Umbilical cord (tissue), 1 donor: ENCODE measurements around the gene CCR5AS.
"Not testable (repeated sequence)": the region's sequence is repeated elsewhere in the genome, so short reads cannot be mapped to it uniquely, and the experiment has no call there.

Source experiments
- DNase-seq: peaks from one replicate; pipeline ENCODE4 v3.0.0-alpha.2; 2015; ENCODE audit warnings: low spot score

CCR5AS gene

GRCh38 chr3:46406788-46407611, at the start of gene CCR5AS, which contains the start of gene CCRL2:
Gene CCR5AS (minus strand): TSS chr3:46407066.
Gene CCRL2 (plus strand): TSS chr3:46407259. CDS start chr3:46408080, 821 bp downstream.
- DNase-seq, result peak; percentile 35

- no peak for DNase-seq
These were observed 49.3 kb upstream of the CCR5AS start for GRCh38 chr3:46456118-46456517.

DNA sequence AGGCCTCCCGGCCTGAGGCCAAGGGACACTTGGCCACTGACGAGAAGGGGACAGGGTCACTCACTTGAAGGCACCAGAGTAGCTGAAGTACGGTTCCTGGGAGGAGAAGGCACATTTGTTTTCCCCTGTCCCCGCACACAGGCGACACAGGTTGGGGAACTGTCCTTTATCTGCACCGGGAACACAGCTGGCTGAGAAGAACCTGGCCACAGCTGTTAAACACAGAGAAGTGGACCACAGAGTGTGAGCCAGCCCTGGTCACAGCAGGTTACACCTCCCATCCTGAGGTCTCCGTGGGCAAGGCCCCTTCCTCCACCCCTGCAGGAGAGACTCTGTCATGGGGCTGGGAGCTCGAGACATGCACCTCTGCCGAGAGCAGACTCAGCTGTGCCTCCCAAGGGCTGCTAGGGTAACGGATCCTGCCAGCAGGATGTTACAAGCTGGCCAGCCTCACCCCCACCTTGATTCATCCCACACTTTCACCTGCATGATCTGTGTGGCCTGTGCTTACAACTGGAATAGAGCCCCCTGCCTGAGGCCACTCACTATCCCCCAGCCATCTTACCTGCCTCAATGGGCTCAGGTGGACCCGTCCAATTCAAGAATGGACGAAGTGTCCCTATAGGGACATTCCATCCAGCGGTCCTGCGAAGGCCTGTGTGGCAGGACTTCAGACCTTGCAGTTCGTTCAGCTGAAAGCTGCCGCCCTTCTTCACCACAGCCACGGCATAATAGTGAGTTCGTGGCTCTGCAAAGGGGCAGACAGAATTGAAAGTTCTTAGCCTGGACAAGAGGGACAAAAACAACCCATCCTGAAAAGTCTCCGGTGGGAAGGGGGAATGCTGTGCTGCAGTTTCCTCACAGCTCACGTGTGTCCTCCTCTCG, 48.6 kb upstream of the CCR5AS start:
- no peak for DNase-seq

DNA sequence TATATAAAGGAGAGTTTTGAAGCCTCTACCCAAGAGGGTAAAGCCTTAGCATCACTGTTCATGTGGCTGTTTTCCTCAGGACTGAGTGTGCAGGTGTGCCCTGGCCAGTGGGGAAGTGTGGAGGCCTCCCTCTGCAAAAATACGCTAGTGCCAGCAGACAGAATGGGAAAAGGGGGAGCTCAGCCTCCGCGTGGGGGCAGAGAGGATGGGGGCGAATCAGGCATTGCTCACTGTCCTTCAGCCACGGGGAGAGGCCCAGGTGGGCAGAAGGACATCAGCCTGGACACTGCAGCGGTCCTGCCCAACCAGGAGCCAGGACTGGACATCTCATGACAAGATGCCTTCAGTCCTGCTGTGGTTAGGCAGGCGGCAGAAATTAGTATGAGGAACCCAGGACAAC, 47.7 kb upstream of the CCR5AS start:
- DNase-seq, result no peak

- no peak for DNase-seq
These were observed 47.3 kb upstream of the CCR5AS start for GRCh38 chr3:46454209-46454595.

DNA sequence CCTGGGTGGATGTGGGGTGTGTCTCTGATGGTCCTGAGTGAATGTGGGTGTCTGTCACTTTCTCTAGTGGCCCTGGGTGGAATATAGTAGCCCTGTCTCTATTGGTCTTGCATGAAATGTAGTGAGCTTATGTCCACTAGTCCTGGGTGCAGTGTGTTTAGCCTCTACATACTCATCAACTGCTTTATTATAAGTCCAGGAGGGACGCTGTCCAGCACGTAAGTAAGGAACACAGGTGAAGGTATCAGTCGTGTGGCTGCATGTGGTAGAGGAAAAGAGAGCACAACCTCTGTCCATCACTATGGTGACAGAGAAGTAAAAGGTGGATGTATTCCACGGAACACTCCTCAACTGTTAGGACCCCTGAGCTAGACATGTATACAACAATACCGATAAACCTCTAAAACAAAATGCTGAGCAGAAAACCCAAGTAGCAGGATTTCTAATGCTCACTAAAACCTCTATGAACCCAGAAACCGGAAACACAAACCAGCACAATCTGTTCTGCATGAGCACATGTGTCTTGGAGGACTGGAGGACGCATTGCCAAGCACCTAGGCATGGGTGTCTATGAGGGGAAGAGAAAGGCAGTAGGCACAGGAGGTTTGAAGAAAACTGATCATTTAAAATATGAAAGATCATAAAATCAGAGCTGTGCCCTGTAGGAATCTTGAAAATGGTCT, 46.8 kb upstream of the CCR5AS start:
- no peak for DNase-seq

GRCh38 chr3:46449755-46450552, 43.1 kb upstream of the CCR5AS start:
- no peak for DNase-seq

- DNase-seq, result no peak
These were observed 41.9 kb upstream of the CCR5AS start for GRCh38 chr3:46448721-46449120.

DNA sequence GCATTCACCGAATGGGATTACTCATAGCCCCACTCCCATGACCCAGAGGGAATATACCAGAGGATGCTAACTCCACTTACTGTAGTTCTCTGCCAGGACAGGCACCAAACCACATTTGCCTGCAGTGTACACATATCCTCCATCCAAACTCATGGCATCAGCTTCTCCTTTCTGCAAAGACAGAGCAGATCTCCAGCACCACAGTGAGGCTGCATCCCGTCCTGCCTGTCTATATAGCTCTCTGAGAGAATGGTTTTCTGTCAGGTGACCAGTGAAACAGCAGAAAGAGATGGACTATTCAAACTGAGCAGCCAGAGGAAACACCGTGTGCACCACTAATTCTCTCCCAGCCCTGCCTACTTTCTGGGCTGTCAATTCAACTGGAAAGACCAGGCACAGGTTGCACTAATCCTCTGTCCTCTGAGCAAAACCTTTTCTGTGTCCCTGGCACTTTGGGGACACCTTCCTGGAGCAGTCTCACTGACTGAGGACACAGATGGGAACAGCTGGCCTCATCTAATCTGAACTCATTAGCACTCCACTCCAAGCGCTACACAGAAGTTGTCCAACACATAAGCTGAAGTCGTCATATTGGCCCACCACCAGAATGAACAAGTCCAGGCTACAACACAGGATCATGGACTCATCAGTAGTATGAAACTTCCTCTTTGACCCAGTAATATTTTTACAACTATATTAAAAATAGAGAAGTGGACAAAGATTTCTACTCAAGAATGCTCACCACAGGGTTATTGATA, 40.5 kb upstream of the CCR5AS start:
- no peak for DNase-seq

DNA sequence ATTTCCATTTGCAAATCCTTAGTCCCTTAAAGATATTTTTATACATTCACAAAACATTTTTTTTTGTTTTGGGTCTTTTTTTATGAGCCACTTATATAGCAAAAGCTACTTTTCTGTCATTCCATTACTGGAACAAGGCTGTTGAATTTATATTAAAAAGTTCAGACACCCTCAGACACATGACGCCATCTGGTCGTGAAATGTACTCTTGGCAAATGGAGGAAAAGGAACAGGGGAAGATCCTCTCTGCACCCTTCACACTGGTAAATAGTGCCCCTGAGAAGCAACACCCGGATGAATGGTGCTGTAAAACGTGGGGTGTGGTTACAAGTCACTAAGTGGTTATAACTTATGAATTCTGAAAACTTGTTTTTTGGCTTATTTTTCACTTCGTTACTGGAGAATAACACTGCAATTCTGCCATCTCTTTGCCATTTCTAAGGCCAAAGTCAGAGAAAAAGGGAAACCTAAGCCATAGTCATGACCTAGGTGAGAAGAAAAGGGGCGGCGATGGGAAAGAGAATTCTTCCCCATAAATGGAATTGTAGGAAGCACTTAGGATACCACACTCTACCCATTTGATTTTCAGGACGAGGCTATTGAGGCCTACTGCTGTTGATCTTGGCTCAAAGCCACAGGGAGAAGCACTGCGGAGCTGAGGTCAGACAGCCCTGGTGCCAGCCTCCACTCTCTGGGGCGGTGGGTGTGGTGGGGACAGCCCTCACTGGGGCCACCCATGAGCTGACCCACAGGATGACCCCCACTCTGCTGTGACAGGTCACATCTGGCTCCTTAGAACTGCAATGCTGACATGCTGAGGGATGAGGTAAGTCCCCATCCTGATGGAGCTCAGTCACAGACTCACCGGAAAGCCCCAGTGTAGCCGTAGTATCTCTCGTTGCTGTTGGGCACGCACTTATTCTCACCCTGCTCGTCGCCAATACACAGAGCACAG, 36.0 kb upstream of the CCR5AS start:
- peak; percentile 52 for DNase-seq

DNA sequence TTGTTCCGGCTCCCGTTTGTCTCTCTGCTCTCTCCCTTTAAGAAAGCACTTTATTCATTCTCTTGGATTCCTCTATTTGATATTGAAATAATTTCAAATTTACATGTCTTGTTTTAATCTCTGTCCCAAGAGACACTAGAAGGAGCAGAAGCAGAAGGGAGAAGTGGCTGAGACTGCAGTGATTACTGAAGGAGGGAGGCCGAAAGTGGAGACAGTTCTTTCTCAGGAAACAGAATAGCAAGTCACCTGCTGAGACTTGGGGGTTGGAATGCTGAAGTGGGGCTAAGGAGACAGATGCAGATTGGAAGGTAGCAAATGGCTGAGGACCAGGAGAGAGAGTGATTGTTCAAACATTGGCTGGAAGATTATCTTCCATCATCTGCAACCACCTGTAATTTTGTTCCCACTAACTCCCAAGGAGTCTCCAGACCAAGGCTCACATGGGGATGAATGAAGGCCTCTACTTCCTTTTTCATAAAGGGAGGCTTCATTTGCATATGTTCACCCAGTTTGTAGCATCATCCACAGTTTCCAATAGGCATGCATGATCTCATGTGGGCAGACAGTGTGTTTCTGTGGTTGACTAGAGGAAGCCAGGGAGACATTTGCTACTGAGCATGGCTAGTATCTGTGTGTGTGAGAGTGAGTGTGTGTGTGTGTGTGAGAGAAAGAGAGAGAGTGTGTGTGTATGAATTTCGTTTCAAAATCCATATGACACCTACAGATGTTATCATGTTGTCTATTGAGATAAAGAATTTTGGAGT, 33.8 kb upstream of the CCR5AS start:
- no peak for DNase-seq

- DNase-seq, result no peak
These were observed 32.0 kb upstream of the CCR5AS start for GRCh38 chr3:46438831-46439230.

DNA sequence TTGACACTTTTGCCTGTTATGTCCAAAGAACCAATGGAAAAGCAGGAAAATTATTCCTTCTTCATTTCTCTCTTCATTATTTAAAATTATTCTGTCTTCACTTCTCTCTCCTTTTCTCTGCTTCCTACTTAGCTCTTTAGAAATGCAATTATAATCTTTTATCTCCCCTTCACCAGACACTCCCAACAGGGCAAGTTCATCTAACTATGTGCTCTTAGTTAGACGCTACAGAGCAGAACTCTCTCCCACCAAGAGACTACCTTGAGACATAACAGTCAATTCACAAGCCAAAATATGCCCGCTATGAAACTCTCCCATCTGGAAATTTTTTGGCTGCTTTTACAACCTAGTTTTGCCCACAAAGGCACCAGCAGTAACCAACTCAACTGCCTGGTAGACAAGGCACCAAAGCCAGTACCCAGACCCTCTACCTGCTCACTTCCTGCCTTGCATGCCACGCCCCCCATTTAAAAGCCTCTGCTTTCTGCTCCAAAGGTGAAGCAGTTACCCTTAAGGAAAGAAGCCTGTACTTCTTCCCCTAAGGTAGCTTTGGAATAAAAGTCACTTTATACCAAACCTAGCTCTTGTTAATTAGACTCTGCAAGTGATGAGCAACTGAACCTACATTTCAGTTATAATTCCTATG, 28.3 kb upstream of the CCR5AS start:
- DNase-seq, result no peak

GRCh38 chr3:46433841-46434240, 27.0 kb upstream of the CCR5AS start:
- no peak for DNase-seq

DNA sequence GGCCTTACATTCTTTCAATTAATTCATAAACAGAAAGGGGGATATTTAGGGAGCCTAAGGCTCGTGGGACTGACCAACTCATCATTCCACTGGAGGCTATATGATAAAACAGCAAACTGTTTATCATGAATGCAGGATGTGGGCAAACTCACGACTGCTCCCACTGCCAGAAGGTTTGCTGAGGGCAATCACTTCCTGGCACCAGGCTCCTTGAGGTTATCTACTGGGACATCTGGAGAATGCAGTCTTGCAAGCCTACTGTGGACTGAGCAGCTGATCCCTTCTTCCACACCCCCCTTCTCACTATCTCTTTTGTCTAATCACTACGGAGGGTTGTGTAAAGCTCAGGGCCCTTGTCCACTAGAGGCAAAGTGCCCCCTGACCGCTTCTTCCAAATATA, 26.3 kb upstream of the CCR5AS start:
- not testable (repeated sequence) for DNase-seq

DNA sequence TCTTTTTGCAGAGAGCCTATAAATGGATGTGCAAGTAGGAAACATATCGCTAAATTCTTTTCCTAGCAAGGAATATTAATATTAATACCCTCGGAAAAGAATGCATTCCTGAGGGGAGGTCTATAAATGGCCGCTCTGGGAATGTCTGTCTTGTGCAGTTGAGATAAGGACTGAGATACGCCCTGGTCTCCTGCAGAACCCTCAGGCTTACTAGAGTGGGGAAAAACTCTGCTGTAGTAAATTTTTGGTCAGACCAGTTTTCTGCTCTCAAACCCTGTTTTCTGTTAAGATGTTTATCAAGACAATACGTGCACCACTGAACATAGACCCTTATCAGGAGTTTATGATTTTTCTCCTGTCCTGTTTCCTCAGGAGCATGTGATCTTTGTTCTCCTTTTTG, 25.0 kb upstream of the CCR5AS start:
- not testable (repeated sequence) for DNase-seq

DNA sequence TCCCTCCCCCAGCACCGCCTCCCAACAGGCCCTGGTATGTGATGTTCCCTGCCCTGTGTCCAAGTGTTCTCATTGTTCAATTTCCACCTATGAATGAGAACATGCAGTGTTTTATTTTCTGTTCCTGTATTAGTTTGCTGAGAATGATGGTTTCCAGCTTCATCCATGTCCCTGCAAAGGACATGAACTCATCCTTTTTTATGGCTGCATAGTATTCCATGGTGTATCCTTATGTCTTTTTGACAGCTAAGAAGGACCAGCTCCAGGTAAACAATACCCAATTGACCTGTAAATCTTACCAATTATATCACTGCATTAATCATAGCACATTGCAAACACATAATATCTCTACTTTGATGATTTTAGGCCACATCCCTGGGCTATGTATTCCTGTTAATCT, 24.0 kb upstream of the CCR5AS start:
- DNase-seq, result not testable (repeated sequence)

GRCh38 chr3:46429671-46430070, 22.8 kb upstream of the CCR5AS start:
- no peak for DNase-seq
